ENCODE data around the gene BAMBI.

GRCh38 chr10:28632584-28632945 lies 44.8 kb upstream of the BAMBI start:
- TF ChIP-seq CTCF (IDR thresholded peaks at IDR 0.05), result no peak
- no peak for TF ChIP-seq POLR2A (IDR thresholded peaks at IDR 0.05)

Data from uterus (tissue), 2 donors.